GM23248 (cell line): ENCODE measurements around the gene RPL13.

Experiments
- EZH2 ChIP-seq: fragments of 200-600 bp; sonication (generic); IDR thresholded peaks from 2 replicates; pipeline ENCODE4 v1.6.1; 2018; ENCODE audit warnings: antibody characterized with exemption, mild to moderate bottlenecking; ENCODE audit not compliant: insufficient read depth, poor library complexity, severe bottlenecking
- EZH2phosphoT487 ChIP-seq: fragments of 200-600 bp; sonication (generic); IDR thresholded peaks from 2 replicates; pipeline ENCODE4 v1.6.1; 2018; ENCODE audit warnings: antibody characterized with exemption, moderate library complexity, mild to moderate bottlenecking, low read depth; ENCODE audit not compliant: insufficient read depth

DNA sequence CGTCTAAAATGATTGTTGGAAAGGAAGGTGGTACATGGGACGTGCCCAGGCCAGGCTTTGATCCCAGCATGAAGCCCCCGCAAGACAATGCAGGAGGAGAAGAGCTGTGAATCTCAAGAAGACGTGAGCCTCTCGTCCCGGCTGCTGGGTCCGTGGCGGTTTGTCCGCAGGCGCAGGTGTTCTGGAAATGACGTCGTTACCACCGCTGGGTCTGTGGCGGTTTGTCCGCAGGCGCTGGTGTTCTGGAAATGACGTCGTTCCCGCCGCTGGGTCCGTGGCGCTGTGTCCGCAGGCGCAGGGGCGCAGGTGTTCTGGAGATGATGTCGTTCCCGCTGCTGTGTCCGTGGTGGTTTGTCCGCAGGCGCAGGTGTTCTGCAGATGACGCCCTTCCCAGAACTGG, 38.2 kb upstream of the RPL13 start:
- TF ChIP-seq EZH2 (no peak), EZH2phosphoT487 (no peak)
